Coronary artery (tissue), 2 donors: Measurements from ENCODE around the gene SLC6A2.

ENCODE experiments used
- DNase-seq: peaks from one replicate; pipeline ENCODE4 v3.0.0-alpha.2; 2017; ENCODE audit warnings: low spot score
- H3K27ac ChIP-seq, 2 donors: fragments of 200-600 bp; sonication (generic); one replicate each; pipeline ENCODE4 v1.5.1; 2016 to 2019
- H3K4me3 ChIP-seq: fragments of 200-600 bp; sonication (generic); 2 replicates; pipeline ENCODE4 v1.5.1; 2016; ENCODE audit warnings: mild to moderate bottlenecking, moderate library complexity
- TF ChIP-seq, protein P1 (sequence below): fragments of 200-600 bp; sonication (generic); IDR thresholded peaks from one replicate; pipeline ENCODE4 v1.5.1; 2019; ENCODE audit warnings: antibody characterized with exemption

The SLC6A2 gene

DNA sequence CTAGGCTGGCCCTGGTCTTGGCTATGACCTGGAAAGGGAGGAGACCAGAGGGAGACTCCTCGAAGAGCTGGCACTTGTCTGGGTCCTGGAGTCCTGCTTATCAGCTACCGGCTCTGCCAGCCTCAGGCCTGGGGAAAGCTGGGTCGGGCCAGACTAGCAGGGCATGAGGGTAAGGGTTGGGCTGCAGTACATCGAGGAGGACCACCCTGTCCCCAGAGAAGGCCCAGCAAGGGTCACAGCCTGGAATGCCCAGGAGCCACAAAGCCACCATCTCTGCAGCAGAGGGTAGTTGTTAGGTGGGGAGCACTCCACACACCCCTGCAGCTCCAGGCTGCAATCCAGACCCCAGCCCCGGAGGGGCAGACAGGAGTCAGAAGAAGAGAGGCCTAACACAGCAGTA, 54.0 kb downstream of the SLC6A2 start:
- H3K4me3 ChIP-seq: no peak overlapping the region
- TF ChIP-seq, protein P1, sequence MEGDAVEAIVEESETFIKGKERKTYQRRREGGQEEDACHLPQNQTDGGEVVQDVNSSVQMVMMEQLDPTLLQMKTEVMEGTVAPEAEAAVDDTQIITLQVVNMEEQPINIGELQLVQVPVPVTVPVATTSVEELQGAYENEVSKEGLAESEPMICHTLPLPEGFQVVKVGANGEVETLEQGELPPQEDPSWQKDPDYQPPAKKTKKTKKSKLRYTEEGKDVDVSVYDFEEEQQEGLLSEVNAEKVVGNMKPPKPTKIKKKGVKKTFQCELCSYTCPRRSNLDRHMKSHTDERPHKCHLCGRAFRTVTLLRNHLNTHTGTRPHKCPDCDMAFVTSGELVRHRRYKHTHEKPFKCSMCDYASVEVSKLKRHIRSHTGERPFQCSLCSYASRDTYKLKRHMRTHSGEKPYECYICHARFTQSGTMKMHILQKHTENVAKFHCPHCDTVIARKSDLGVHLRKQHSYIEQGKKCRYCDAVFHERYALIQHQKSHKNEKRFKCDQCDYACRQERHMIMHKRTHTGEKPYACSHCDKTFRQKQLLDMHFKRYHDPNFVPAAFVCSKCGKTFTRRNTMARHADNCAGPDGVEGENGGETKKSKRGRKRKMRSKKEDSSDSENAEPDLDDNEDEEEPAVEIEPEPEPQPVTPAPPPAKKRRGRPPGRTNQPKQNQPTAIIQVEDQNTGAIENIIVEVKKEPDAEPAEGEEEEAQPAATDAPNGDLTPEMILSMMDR: no peak
- no peak overlapping the region for H3K27ac ChIP-seq
- no peak for DNase-seq

DNA sequence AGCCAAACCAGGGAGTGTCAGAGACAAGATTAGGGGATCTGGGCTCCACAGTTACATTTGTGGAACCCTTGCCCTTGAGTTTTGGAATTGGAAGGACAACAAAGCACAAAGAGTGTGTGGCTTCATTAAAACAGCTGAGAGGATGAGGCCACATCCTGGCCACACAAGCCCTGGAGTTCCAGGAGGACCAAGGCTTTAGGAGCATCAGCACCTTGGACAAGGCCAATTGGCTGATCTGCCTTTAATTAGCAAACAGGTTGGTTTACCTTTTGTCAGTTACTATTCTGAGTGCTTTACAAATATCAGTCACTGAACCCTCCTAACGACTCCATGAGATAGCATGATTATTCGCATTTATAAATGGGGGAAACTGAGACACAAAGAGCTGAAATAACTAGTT, 54.7 kb downstream of the SLC6A2 start:
- TF ChIP-seq, protein P1: no peak
- H3K4me3 ChIP-seq: no peak overlapping the region
- H3K27ac ChIP-seq: no peak overlapping the region
- no peak for DNase-seq

DNA sequence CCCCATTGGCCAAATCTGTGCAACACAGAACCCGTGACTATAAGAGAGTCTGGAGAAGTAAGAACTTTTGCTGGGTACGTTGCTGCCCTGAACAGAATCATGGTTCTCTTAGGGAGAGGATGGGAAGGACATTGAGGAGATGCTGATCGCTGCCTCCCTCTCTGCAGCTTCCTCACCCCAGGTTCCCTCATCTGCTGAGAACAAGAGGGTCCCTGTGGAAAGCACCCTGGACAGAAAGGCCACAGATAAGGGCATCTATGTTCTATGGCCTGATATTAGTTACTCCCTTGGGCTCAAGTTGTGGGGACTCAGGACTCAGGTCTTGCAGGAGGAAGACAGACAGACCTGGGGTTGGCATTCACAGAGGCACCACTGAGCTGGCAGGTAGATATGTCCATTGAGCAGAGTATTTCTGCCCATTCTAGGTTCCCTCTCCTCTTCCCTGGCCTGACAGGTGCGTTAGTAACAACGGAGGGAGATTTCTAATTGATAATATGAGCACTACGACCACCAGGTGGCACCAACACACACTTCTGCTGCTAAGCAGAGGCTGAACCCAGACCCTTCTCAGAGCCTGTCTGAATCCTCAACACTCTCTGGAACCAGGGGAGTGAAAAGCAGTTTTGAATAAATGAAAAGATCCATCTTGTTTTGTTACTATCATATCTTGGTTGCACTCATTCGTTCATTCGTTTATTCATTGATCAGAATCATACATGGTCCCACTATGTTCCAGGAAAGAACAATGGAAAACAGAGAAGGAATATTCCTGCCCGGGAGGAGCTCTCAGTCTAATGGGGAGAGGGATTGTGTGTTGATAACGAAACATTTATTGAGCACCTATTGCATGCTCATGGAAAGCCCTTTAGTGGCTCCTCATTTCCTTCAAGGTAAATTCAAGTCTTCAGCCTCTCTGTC, 56.4 kb downstream of the SLC6A2 start:
- Histone ChIP-seq H3K4me3 (no peak overlapping the region), H3K27ac (no peak overlapping the region)
- peak; percentile 56 for DNase-seq
- TF ChIP-seq, protein P1: peak; percentile 51

DNA sequence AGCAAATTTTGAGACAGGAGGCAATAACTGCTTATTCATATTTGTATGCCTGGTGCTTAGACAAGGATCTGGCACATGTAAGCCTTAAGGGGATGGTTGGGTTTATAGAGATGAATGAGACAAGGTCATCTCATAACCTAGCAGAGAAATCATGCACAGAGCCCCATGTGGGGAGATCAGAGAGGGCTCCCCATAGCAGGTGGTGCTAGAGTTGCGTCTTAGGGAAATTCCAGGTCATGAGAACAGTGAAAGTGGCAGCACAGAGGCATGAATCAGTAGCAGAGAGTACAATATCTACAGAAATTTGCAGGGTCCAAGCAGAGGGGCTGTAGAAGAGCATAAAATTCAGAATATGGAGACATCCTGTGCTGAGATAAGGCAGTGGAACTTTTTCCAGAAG, 57.3 kb downstream of the SLC6A2 start:
- Histone ChIP-seq H3K27ac (no peak overlapping the region), H3K4me3 (no peak overlapping the region)
- TF ChIP-seq, protein P1: no peak
- DNase-seq: peak; percentile 46

DNA sequence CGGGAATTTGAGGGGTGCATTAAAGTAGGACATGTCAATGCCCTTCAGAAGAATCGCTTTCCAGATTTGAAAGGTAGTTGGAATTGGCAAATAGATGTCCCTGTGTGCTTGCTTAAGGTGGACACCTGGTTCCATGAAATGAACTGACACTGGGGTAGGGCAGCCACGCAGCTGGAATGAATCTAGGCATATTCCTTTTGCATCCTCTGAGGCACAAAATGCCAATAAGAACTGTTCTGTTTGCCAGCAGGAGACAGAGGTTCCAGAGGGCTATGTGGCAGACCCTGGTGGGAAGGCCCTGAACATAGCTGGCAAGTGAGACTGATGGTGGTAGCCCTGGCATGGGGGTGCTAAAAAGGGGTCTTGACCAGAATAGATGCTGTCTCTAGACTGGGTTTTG, 61.5 kb downstream of the SLC6A2 start:
- DNase-seq: peak; percentile 29
- Histone ChIP-seq H3K27ac (no peak overlapping the region), H3K4me3 (no peak overlapping the region)
- TF ChIP-seq, protein P1: no peak

DNA sequence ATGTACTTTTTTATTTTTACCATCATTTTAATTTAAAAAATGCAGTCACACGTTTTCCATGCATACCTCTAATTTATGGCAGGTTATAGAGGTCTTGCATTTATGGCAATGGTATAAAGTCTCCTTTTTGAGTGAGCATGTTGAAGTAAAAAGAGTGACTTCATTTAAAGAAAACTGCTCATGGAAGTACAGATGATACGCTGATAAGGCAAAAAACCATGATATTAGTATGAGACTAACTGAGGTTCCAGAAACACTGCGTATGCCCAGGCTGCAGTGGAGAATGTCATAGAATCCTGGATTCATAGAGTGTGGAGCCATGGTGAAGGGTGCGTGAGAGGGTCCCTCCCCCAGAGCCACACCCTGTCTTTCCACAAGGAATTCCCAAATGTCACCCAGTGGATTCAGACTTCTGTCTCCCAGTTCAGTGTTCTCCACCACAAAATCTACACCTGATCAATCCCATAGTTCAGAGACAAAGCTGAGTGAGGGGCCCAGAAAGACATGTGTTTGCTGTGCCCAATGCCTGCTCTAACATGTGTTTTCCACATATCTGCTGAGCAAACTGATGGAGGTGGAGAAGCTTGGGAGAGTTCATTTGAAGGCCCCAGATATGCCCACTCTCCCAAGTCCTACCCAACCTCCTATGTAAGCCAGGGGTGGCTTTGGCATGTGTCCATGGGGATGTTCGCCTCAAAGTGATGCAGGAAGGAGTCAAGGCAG, 69.4 kb downstream of the SLC6A2 start:
- Histone ChIP-seq H3K4me3 (no peak overlapping the region), H3K27ac (no peak overlapping the region)
- TF ChIP-seq, protein P1: no peak
- DNase-seq: peak; percentile 26
